Spleen (tissue), 11 donors: ENCODE data around the gene ZSWIM6. TPM values are rescaled to one million over a fixed set of nuclear protein-coding genes. Genes with fewer than 3 reads are reported as not detected.

Experiments
- DNase-seq: peaks from one replicate; pipeline ENCODE4 v3.0.0-alpha.2; 2020
- H3K27ac ChIP-seq, 8 donors: fragments of 200-600 bp; sonication (generic) in 7 of 8; 1 replicate in 4 of 8; 2 replicates in 4 of 8; pipeline versions ENCODE4 v1.5.0 to v1.8.0; 2016 to 2021; ENCODE audit warnings: inconsistent platforms in 4 of 8, mild to moderate bottlenecking in 4 of 8, moderate library complexity in 1 of 8
- H3K27me3 ChIP-seq, 7 donors: fragments of 200-600 bp; sonication (generic) in 6 of 7; replicated peaks in 1 of 7; 1 replicate in 4 of 7; 2 replicates in 3 of 7; pipeline versions ENCODE4 v1.5.0 to v1.8.0; 2016 to 2021; ENCODE audit warnings: inconsistent platforms in 3 of 7, mild to moderate bottlenecking in 1 of 7
- H3K36me3 ChIP-seq, 6 donors: fragments of 200-600 bp; sonication (generic) in 5 of 6; 1 replicate in 4 of 6; 2 replicates in 2 of 6; pipeline versions ENCODE4 v1.5.0 to v1.8.0; 2016 to 2021; ENCODE audit warnings: inconsistent platforms in 2 of 6
- H3K4me1 ChIP-seq, 6 donors: fragments of 200-600 bp; sonication (generic) in 5 of 6; 1 replicate in 3 of 6; 2 replicates in 3 of 6; pipeline versions ENCODE4 v1.5.0 to v1.8.0; 2016 to 2021; ENCODE audit warnings: inconsistent platforms in 3 of 6
- H3K4me3 ChIP-seq, 8 donors: fragments of 200-600 bp; sonication (generic) in 7 of 8; 1 replicate in 4 of 8; 2 replicates in 4 of 8; pipeline versions ENCODE4 v1.5.0 to v1.8.0; 2016 to 2021; ENCODE audit warnings: inconsistent platforms in 4 of 8, mild to moderate bottlenecking in 4 of 8, moderate library complexity in 2 of 8
- H3K9me3 ChIP-seq, 8 donors: fragments of 200-600 bp; sonication (generic) in 7 of 8; 1 replicate in 4 of 8; 2 replicates in 4 of 8; pipeline versions ENCODE4 v1.5.0 to v1.8.0; 2016 to 2021; ENCODE audit warnings: inconsistent platforms in 4 of 8
- CTCF ChIP-seq, 11 experiments: fragments of 200-600 bp in 7 of 11; fragments of 450-650 bp in 4 of 11; sonication (generic) in 4 of 11; IDR thresholded peaks in 8 of 11; conservative IDR thresholded peaks in 3 of 11; 1 replicate in 7 of 11; 2 replicates in 4 of 11; pipeline versions ENCODE4 v1.4.0 to v1.8.0; 2016 to 2021; ENCODE audit warnings: antibody characterized with exemption in 11 of 11, inconsistent platforms in 4 of 11, mild to moderate bottlenecking in 1 of 11
- POLR2A ChIP-seq, 3 donors: fragments of 450-650 bp; IDR thresholded peaks; one replicate each; pipeline ENCODE4 v1.5.1; 2017; ENCODE audit warnings: antibody characterized with exemption in 3 of 3, mild to moderate bottlenecking in 1 of 3
- POLR2AphosphoS5 ChIP-seq, 3 donors: sonication (generic); formaldehyde crosslinking; IDR thresholded peaks; one replicate each; pipeline ENCODE4 v1.5.1; 2017; ENCODE audit warnings: antibody characterized with exemption in 3 of 3
- WGBS, 5 donors: extraction: QIAGEN DNeasy Blood & Tissue Kit in 3 of 5; methylation state at CpG; one replicate each; pipeline versions ENCODE4 v1.1.5 to v1.1.7; 2013 to 2018; 5-methylcytosine and 5-hydroxymethylcytosine counted together
- intact Hi-C: fragments of 100-400 bp; cut with DNase I; formaldehyde crosslinking; loops from one replicate; pipeline ENCODE4 v1.15.0; 2023; ENCODE audit warnings: low total_unique reads
- polyA plus RNA-seq, 3 donors: library from polyadenylated mRNA; stranded (reverse); fragments of 200-250 nt; gene quantifications; one replicate each; pipeline ENCODE4 v1.2.1, GENCODE V29; 2013
- total RNA-seq, 7 donors: library from RNA; depleted of rRNA in 3 of 7; stranded (reverse); fragments of >200 nt in 3 of 7; fragmentation: NEBNext Ultra II Directional in 4 of 7; extraction: Animal tissue kit (Norgen Biotek cat#: 25700) in 4 of 7; gene quantifications; one replicate each; pipeline versions ENCODE4 v1.1.0 to v1.2.1, GENCODE V29; 2016 to 2021
- donor health status: healthy with polysubstance abuse.
- donor health status: DM: no; HTN: no; CAD: no; lungs with moderate emphysema.
- donor health status: DM: no; HTN: no; CAD: no.
- donor health status: Bipolar disorder and iron deficiency.
- donor health status: healthy.
- donor health status: DM: no; HTN: no; CAD: no.
- donor health status: DM: yes; HTN: yes; CAD: no.

The ZSWIM6 gene
- total and polyA plus RNA-seq, 10 donors = 3.1 to 22.9 (median 16.9) TPM

GRCh38 chr5:61590473-61590872, 258.4 kb downstream of the ZSWIM6 start:
- TF ChIP-seq CTCF (IDR thresholded peaks at IDR 0.05 in 8 of 11, conservative IDR thresholded peaks at IDR 0.05 in 3 of 11) = no peak
- TF ChIP-seq POLR2A (IDR thresholded peaks at IDR 0.05) = no peak
- no peak for TF ChIP-seq POLR2AphosphoS5 (IDR thresholded peaks at IDR 0.05)
- H3K27me3 ChIP-seq = no peaks in the 10 kb centered on the region
- H3K27ac ChIP-seq = no peak overlapping the region
- H3K4me1 ChIP-seq = peaks cover 0 to 9% (median 0%) of the 10 kb centered on the region in 6 donors
- no peaks in the 10 kb centered on the region for H3K36me3 ChIP-seq
- no peak overlapping the region for H3K4me3 ChIP-seq
- peaks cover 0 to 5% (median 0%) of the 10 kb centered on the region in 8 donors for H3K9me3 ChIP-seq
- no peak for DNase-seq
- 83 to 92% (median 90%) methylated on average over 2 of the region's 2 CpGs for WGBS, 5 donors
- intact Hi-C loops = no loop called here

- no peaks in the 10 kb centered on the region for H3K27me3 ChIP-seq
- TF ChIP-seq POLR2A (IDR thresholded peaks at IDR 0.05) (no peak), POLR2AphosphoS5 (IDR thresholded peaks at IDR 0.05) (no peak), CTCF (IDR thresholded peaks at IDR 0.05 in 8 of 11, conservative IDR thresholded peaks at IDR 0.05 in 3 of 11) (no peak)
- no peaks in the 10 kb centered on the region for H3K4me1 ChIP-seq
- no peak overlapping the region for H3K27ac ChIP-seq
- no peak overlapping the region for H3K4me3 ChIP-seq
- DNase-seq = no peak
- intact Hi-C loops = no loop called here
- peaks cover 0 to 5% (median 0%) of the 10 kb centered on the region in 8 donors for H3K9me3 ChIP-seq
- H3K36me3 ChIP-seq = no peaks in the 10 kb centered on the region
- WGBS, 5 donors = 92 to 96% (median 94%) methylated on average over 4 of the region's 4 CpGs
Observed at GRCh38 chr5:61591859-61592258, 259.8 kb downstream of the ZSWIM6 start.

DNA sequence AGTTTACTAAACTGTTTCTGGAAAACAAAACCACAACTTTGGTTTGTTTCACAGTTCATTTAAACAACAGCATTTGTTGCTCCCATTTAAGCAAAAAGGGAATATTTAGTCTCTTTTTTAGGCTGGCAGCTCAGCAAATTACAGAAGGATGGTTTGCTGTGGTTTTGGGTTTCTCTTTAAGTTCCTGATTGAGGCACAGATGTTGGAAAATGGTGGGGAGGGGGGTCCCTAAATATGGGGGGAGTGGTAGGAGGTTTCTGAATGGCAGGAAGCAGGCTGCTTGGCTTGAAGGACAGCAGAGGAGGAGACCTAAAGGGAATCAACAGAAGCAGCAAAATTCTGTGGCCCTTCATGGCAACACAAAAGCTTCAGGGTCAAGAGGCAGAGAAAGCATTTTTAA, 263.4 kb downstream of the ZSWIM6 start:
- no peaks in the 10 kb centered on the region for H3K27me3 ChIP-seq
- H3K36me3 ChIP-seq = no peaks in the 10 kb centered on the region
- H3K4me3 ChIP-seq = no peak overlapping the region
- intact Hi-C loops = no loop called here
- TF ChIP-seq CTCF (IDR thresholded peaks at IDR 0.05 in 8 of 11, conservative IDR thresholded peaks at IDR 0.05 in 3 of 11) (no peak), POLR2A (IDR thresholded peaks at IDR 0.05) (no peak), POLR2AphosphoS5 (IDR thresholded peaks at IDR 0.05) (no peak)
- DNase-seq = no peak
- no peaks in the 10 kb centered on the region for H3K9me3 ChIP-seq
- H3K4me1 ChIP-seq = no peaks in the 10 kb centered on the region
- H3K27ac ChIP-seq = no peak overlapping the region

Other genes starting within 250 kb of the ZSWIM6 start
- gene SMIM15, start 169.8 kb upstream of the ZSWIM6 start, total RNA-seq = 10 to 100 TPM; 24.0 to 42.9 (median 38.7) TPM
- gene SMIM15, start 169.8 kb upstream of the ZSWIM6 start, polyA plus RNA-seq = 10 to 100 TPM; 14.4 to 21.1 (median 20.0) TPM